NK-92 treated with Interleukin-12 subunit alpha and Interleukin-12 subunit beta, amount 100 ng/mL, for 24 hours (cell line): ENCODE data around the gene CCSER1.
"Not testable (repeated sequence)": the region's sequence is repeated elsewhere in the genome, so short reads cannot be mapped to it uniquely, and the experiment has no call there.

Source experiments
- DNase-seq: peaks from one replicate; lab custom pipeline; 2025; lab: John Stamatoyannopoulos, UW

Gene CCSER1

DNA sequence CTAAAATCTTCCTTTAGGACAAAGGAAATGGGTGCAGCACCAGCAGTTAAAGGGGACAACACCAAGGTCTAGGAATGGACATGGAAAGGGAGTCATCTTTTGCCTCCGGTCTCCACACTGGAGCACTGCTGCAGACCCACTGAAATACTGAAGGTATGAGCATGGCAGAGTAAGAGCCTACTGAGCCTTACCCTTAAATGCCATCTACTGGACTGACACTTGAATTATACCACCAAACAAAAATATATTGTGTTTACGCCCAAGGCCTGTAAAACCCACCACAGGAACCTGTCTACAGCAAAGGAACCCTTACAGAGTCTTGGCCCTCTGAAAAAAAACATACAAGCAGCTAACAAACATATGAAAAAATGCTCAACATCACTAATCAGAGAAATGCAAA lies 443.4 kb downstream of the CCSER1 start:
- no peak for DNase-seq

DNA sequence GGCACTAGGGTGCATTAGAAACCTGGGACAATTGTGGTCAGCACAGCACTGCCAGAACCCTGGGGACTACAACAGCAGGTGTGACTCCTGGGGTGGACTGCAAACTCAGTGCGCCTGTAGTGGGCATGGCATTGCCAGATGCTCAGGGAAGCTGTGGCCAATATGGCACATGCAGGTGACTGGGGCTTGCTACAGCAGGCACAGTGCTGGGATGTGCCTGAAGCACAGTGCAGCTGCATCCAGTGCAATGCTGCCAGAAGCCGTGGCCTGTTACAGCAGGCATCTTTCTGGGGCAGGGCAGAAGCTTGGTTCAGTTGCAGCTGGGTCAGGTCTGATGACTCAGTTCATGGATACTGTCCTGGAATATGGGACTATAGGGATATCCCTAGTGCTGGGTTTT lies 445.8 kb downstream of the CCSER1 start:
- no peak for DNase-seq

DNA sequence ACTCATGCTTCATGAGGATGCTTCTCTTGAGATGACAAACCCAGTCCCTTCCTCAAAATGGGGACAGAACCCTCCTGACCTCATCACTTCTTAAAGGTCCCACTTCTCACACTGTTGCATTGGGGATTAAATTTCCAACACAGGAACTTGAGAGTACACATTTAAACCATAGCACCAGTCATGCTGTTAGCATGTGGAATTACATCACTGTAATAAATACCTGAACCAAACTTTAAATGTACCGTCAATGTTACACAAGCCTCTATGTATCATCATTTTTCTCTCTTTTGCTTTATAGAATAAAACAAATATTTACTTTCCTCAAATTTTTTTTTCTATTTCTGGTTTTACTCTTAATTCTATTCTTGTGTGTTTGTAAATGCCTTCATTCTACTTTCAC lies 448.2 kb downstream of the CCSER1 start:
- DNase-seq, result no peak

DNA sequence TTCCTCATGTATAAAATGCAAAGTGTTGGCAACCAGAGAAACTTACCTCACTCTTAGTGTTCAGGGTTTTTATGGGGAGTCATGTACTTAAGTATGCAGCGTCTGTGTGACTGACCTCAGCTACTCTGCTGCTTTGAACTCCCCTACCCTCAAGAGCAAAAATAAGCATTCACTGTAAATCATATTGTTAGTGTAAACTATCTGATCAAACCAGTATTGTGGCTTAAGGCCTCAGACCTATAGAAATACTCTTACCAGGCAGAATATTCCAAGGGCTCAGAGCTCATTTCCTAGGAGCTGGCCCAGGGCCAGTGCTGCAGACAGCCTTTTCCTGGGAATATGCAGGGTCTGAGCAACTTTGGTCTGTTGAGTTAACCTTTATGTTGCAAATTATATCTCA lies 453.1 kb downstream of the CCSER1 start:
- no peak for DNase-seq

DNA sequence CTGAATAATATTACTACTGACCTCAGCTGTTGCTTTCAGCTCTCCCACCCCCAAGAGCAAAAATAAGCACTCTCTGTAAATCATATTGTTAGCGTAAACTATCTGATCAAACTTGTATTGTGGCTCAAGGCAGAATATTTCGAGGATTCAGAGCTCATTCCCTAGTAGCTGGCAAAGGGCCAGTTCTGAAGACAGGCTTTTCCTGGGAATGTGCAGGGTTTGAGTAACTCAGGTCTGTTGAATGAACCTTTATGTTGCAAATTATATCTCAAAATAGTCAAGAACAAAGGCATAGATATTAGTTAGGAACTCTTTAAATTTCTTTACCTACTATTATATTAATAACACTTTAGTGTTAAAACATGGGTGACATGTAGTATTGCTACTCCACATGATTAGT lies 454.9 kb downstream of the CCSER1 start:
- no peak for DNase-seq

DNA sequence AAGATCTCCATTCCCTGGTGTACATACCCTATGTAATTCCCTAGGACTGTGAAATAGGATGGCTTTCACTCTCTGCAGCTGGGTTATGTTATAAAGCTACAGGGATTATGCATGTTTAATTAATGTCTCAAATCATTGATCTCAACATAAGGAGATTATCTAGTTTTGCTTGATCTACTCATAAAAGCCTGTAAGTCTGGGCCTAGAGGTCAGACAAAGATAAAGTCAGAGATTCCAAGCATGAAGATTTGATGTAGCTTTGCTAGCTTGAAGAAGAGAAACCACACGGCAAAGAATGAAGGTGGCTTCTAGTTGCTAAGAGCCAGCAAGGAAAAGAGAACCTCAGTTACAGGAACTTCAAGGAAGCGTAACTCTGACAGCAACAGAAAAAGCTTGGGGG lies 456.9 kb downstream of the CCSER1 start:
- DNase-seq, result no peak

DNA sequence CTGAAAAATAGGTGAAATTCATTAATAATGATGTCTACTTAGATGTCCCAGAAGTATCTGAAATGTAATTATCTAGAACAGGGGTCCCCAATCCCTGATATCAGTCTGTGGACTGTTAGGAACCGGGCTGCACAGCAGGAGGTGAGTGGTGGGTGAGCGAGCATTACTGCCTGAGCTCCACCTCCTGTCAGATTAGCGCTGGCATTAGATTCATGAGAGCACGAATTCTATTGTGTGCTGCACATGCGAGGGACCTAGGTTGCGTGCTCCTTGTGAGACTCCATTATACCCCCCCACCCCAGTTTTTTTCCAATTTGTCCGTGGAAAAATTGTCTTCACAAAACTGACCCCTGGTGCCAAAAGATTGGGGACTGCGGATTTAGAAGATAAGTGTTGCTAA lies 458.8 kb downstream of the CCSER1 start:
- DNase-seq, result no peak

DNA sequence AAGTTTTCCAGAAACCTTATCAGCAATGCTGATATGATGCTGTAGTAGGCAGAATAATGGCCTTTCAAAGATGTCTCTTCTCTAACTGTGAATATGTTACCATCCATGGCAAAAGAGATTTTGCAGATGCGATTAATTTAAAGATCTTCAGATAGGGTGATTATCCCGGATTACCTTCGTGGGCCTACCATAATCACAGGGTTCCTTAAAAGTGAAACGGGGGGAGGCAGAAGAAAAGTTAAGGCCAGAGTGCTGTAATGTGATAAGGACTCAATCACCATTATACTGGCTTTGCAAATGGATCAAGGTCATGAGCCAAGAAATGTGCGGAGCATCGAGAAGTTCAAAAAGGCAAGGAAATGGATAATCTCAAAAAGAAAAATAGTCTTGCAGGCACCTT lies 459.6 kb downstream of the CCSER1 start:
- no peak for DNase-seq

DNA sequence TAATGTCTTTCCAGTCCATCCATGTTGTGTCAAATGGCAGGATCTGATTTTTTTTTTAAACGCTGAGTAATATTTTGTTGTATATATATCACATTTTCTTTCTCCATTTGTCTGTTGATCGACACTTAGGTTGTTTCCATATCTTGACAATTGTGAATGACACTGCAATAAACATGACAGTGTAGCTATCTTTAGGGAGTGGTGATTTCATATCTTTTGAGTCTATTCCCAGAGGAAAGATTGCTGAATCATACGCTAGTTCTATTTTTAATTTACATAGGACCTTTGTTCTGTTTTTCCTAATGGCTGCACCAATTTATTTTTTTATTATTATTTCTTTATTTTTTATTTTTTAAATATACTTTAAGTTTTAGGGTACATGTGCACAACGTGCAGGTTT lies 470.7 kb downstream of the CCSER1 start:
- no peak for DNase-seq

DNA sequence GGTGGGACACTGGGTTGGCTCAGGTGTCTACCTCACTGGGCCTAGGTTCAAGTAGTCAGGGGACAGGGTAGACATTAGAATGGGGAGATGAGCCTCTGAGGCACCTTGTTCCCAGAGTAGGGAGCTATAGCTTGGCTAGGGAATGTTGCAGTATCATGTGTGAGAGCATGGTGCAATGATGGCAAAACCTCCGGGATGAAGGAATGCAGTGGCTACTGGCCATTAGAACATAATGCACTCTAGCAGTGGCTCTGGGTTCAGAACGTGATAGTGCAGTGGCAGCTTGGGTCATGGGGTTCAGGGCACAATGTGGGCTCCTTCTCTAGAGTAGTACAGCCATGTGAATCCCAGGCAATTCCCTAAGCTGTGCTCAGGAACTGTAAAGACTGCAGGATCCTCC lies 471.5 kb downstream of the CCSER1 start:
- no peak for DNase-seq

DNA sequence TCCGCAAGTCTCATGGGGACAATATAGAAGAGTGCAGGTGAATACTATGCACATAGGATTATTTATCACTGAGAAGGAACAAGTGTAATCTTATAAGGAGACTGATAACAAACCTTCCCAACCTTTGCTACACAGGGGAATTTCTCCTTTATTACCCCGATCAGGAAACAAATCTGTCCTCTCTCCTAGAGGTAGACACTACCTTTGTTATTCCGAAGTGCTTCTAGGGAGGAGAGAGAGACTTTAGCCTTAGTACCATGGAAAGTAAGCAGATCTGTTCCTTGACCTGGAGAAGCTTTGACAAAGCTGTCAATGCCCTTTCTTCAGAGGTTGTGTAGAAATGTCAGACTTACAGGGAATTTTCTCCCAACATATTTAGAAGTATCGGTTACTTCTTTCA lies 475.5 kb downstream of the CCSER1 start:
- DNase-seq, result no peak

DNA sequence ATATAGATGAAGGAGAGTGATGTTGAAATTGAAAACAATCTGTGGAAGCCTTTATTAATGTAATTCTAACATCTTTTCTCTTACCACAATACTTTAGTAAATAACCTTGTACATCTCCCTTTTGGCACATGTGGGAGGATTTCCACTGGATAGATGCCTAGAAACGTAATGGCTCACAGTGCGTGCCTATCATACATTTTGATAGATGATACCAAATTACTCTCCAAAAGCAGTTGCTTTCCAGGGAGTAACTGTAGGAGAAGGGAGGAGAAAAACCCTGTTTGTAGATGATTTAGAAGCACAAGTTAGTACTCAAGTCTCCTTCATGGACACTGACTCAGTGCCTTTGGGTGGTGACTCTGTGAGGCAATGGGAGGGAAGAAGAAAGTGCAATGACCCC lies 476.3 kb downstream of the CCSER1 start:
- DNase-seq, result no peak

DNA sequence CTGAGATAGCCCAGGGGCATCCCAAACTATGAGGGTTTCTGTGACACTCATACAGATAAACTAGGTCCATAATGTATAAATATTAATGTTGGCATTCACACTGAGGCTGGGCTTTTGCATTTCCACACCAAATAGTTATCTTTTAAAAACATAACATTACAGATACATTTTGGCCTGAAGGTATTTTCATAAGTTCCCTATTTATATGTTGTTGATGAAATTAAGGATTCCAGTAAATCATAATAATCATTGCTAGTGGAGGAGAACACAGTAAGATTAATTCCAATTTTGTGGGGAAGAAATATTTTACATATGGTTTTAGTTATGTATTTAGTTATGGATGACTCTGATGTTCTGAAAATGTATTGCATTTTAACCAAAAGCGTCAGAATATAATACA lies 479.6 kb downstream of the CCSER1 start:
- no peak for DNase-seq

DNA sequence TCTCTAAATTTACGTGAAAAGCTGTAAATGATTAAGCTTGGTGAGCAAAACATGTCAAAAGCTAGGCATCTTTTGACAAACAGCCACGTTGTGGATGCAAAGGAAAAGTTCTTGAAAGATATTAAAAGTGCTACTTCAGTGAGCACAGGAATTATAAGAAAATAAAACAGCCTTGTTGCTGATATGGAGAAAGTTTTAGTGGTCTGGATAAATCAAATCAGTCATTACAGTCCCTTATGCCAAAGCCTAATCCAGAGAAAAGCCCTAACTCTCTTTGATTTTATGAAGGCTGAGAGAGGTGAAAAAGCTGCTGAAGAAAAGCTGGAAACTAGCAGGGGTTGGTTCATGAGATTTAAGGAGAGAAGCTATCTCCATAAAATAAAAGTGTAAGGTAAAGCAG lies 487.2 kb downstream of the CCSER1 start:
- DNase-seq, result no peak

DNA sequence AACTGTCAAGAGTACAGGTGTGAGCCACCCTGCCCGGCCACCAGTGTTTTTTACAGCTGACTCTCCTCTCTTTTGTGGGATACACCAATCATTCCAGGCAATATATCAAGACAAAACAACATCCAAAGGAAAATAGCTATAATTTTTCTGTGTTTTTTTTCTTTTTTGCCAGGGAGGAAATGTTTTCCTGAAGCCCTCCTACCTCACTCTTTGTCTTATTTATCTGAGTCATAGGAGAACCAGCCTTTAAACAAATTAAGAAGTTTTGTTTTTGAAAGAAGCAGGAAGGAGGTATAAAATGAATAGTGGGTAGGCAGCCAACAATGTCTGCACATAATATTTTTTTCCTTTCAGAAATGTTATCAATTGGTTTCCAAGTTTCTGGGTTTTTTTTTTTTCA lies 493.9 kb downstream of the CCSER1 start:
- no peak for DNase-seq

DNA sequence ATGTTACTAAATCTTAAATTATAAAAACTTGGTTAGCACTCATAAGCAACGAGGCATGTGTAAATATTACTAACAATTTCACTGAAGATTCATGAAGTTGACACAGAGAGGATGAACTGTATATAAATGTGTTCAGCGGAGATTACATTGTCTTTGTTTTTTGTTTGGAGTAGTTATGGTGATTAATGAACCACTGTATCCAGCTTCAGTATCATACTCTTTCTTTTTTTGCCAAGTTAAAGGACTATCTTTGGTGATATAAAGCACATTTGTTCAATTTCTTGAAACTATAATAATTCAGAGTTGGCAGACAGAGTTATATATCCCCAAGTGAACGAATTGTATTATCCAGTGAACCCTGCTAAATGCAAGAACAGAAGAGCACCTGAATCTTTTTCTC lies 497.6 kb downstream of the CCSER1 start:
- DNase-seq, result no peak

DNA sequence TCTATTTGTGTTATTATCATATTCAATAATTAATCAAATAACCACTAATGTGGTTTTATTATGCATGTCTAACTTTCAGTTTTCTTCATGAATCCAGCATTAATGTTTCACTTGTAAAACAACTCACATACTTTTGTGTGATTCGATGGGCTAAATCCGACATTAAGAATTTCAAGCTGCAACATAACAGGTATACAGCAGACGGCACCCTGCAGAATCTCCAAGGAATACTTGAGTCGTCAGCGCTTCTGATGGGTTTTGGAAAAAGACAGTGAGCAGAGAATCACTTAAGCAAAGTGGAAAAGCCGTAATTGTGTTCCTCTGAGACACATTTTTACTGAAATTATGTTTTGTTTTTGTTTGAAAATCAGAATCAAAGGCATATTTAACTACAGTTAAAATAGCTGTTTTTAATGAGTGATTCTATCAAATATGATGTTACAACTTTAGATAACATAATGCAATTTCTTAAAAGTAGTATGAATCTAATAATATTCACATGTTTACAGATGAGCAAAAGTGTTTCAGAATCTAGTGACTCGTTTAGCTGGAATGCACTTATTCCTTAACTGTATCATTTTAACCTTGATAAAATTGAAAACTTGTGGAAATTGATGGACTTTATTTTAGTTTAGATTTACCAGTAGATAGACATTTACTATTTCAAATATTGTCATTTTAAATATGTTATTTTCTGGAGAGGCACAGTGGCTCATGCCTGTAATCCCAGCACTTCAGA lies 514.8 kb downstream of the CCSER1 start:
- DNase-seq, result no peak

DNA sequence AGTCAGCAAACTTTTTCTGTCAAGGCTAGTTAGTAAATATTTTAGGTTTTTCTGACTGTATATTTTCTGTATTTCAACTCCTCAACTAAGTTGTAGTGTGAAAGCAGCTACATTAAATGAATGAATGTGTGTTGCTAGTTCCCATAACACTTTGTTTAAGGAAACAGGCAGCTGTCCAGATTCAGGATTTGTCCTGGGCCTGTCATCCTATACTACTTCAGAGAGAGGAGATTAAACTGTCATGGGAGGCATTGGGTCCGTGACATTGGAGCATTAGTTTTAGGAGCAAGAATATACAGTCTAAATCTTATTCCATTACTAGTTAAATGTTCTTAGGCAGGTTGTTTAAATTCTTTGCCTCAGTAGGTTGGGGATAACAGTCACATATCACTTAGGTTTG lies 516.0 kb downstream of the CCSER1 start:
- DNase-seq, result no peak

DNA sequence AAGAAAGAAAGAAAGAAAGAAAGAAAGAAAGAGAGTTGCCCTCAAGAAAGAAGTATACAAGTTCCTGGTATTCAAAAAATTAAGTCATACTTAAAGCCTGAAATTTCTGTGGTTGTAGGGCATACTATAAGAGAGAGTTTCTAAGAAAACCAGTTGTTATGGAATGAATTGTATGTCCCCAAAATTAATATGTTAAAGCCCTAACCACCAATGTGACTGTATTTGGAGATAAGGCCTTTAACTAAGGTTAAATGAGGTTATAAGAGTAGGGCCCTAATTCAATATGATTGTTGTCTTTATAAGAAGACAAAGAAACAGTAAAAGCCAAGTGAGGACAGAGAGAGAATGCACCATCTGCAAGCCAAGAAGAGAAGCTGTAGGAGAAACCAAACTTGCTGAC lies 521.1 kb downstream of the CCSER1 start:
- no peak for DNase-seq

DNA sequence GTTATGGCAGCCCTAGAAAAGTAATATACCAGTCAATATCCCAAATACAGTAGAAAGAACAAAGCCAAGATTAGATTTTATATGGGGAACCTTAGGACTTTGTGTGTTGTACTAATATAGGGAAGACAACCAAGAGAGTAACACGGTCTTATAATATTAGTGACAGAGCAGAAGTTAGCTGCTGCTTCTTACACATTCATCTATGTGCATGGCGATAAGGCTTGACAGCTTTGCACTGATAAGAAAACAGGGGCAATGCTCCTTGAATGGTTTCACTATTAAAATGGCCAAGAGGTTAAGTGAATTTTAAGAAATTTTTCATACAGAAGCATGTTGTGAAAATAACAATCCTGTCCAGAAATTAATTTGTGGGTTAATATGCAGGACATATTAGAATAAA lies 521.6 kb downstream of the CCSER1 start:
- DNase-seq, result no peak

DNA sequence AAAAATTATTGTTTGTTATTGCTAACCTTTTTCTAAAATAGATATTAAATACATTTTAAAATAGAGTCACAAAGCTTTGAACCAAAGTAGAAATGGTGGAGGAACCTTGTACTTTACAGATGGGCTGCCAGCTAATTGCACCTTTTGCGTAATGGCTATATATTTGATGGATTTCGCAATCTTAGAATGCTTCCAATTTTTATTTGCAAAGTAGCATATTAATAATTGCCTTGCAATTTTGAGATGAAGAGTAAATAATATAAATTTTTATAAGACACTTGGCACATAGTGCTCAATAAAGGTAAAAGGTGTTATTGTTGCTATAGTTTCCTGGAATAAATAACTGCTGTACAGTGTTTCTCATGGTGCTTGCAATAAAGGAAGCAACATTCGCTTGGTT lies 533.5 kb downstream of the CCSER1 start:
- no peak for DNase-seq

DNA sequence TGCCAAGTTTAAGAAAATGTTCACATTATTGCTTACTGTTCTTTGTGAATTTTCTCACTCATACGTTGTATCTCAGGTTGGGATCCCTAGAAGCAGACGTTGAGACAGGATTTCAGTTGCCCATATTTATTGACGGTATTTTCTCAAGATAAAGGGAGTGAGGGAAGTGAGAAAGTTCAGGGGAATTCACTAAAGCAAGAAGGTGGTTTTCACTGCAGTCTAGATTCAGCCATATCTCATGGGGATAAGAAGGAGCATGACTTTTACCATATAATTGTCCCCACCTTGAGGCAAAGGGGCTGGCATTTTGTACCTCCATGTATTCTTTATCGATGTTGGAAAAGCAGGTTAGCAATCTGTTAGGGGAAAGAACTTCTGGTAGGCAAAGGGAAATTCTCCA lies 543.0 kb downstream of the CCSER1 start:
- no peak for DNase-seq

DNA sequence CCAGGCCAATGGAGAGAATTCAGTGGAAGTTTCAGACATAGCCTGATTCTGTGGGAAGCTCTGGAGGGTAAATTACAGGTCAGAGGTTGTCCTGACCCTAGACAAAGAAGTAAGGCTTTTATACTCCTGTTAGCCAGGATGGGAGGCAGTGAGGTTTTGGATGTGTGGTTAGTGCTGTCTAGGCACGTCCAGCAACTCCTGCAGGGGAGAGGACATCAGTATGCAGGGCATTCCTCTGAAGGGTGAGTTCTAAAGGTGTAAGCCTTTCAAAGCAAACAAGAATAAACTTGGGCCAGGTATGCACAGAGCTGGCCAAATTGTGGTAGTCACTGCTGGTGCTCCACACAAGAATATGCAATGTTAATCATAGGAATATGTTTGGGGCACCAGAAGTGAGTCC lies 562.5 kb downstream of the CCSER1 start:
- no peak for DNase-seq

DNA sequence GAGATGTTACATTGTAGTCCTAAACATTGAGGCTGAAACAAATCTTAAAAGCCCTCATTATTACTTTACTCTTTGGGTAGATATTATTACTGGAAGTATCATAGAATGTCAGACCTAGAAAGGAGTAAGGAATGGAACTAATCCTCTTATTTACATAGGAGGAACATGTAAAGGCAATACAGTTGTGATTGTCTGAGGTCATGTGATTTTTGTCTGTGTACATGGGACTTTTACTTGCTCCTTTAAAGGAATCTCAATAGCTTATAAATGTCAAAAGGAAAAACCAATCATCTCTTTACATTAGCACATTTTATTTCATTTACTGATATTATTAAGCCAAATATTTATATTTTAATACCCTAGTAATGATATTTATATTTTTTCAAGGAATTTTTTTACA lies 568.2 kb downstream of the CCSER1 start:
- no peak for DNase-seq

DNA sequence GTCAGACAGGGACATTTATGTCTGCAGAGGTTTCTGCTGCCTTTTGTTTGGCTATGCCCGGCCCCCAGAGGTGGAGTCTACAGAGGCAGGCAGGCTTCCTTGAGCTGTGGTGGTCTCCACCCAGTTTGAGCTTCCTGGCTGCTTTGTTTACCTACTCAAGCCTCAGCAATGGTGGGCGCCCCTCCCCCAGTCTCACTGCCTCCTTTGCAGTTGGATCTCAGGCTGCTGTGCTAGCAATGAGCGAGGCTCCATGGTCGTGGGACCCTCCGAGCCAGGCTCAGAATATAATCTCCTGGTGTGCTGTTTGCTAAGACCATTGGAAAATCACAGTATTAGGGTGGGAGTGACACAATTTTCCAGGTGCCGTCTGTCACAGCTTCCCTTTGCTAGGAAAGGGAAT lies 578.3 kb downstream of the CCSER1 start:
- DNase-seq, result not testable (repeated sequence)
